ENCODE data around the gene TNS3.

DNA sequence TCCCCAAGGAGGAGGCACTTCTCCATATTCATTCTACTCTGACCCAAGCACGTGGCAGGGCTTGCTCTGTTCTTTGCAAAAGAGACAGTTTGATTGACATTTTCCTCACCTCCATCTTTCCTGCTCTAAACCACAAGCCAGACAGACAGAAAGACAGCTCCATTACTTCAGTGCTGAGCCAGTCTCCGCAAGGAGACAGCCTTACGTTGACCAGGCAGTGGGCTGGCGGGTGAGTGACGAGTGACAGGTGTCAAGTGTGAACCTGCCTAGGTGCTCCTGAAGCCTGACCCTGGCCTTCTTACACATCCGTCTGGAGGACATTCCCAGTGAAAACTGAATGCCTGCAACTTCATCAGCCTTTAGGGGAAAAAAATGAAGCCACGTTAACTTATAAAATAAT lies 314.6 kb downstream of the TNS3 start:
- TF ChIP-seq, protein P1, sequence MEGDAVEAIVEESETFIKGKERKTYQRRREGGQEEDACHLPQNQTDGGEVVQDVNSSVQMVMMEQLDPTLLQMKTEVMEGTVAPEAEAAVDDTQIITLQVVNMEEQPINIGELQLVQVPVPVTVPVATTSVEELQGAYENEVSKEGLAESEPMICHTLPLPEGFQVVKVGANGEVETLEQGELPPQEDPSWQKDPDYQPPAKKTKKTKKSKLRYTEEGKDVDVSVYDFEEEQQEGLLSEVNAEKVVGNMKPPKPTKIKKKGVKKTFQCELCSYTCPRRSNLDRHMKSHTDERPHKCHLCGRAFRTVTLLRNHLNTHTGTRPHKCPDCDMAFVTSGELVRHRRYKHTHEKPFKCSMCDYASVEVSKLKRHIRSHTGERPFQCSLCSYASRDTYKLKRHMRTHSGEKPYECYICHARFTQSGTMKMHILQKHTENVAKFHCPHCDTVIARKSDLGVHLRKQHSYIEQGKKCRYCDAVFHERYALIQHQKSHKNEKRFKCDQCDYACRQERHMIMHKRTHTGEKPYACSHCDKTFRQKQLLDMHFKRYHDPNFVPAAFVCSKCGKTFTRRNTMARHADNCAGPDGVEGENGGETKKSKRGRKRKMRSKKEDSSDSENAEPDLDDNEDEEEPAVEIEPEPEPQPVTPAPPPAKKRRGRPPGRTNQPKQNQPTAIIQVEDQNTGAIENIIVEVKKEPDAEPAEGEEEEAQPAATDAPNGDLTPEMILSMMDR (IDR thresholded peaks at IDR 0.05; ENCODE audit: insufficient read depth, low read length), result no peak
- TF ChIP-seq, protein P2, sequence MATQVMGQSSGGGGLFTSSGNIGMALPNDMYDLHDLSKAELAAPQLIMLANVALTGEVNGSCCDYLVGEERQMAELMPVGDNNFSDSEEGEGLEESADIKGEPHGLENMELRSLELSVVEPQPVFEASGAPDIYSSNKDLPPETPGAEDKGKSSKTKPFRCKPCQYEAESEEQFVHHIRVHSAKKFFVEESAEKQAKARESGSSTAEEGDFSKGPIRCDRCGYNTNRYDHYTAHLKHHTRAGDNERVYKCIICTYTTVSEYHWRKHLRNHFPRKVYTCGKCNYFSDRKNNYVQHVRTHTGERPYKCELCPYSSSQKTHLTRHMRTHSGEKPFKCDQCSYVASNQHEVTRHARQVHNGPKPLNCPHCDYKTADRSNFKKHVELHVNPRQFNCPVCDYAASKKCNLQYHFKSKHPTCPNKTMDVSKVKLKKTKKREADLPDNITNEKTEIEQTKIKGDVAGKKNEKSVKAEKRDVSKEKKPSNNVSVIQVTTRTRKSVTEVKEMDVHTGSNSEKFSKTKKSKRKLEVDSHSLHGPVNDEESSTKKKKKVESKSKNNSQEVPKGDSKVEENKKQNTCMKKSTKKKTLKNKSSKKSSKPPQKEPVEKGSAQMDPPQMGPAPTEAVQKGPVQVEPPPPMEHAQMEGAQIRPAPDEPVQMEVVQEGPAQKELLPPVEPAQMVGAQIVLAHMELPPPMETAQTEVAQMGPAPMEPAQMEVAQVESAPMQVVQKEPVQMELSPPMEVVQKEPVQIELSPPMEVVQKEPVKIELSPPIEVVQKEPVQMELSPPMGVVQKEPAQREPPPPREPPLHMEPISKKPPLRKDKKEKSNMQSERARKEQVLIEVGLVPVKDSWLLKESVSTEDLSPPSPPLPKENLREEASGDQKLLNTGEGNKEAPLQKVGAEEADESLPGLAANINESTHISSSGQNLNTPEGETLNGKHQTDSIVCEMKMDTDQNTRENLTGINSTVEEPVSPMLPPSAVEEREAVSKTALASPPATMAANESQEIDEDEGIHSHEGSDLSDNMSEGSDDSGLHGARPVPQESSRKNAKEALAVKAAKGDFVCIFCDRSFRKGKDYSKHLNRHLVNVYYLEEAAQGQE (IDR thresholded peaks at IDR 0.05; ENCODE audit: insufficient replicate concordance, low read depth), result no peak
- TF ChIP-seq POLR2AphosphoS5 (IDR thresholded peaks at IDR 0.05; ENCODE audit: low read depth) (no peak), GABPA (IDR thresholded peaks at IDR 0.05; ENCODE audit: low read depth) (no peak), SPI1 (IDR thresholded peaks at IDR 0.05; ENCODE audit: borderline replicate concordance, low read depth) (no peak)

All from HL-60 (cell line).